NB4 (cell line): Measurements from ENCODE around the gene AATK.

ENCODE experiments used
- TF ChIP-seq, protein P1 (sequence below): IDR thresholded peaks from one replicate; pipeline ENCODE4 v1.5.1; 2012; ENCODE audit warnings: low read depth, low read length
- TF ChIP-seq, protein P2 (sequence below): IDR thresholded peaks from 2 replicates; pipeline ENCODE4 v1.6.1; 2011; ENCODE audit warnings: low read depth, low read length

DNA sequence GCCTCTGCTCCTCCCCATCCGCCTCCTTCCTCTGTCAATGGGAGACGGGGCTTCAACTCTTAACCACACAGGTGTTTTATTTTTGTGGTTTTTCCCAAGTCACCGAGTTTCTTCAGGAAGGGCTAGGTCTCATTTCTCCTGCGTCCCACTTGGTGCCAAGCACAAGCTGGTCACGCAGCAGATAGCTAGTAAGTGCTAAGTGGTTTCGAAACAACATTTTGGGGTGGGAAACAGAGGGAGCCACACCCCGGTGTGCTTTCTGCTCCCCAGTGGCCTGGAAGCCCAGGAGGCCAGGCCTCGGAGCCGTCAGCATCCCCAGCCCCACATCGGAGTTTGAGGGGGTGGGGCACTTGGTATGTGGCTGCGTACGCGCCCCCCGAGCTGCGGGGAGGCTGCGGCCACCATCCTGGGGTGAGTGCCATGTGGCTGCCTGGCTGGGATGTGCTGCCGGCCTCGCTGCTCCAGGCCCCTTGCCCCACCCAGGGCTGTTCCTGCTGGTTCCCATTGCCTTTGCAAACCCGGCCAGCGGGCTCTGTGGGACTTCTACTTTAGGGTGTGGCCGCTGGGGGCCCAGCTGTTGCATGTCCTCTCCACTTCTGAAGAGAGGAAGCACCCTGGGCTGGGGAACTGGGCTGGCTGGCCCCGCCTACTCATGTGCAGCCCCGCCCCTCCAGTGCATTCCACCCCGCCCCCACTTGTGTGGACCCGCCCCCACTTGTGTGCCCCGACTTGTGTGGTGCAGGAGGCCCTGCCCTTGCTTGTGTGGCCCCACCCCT, 75.5 kb downstream of the AATK start:
- TF ChIP-seq, protein P1, sequence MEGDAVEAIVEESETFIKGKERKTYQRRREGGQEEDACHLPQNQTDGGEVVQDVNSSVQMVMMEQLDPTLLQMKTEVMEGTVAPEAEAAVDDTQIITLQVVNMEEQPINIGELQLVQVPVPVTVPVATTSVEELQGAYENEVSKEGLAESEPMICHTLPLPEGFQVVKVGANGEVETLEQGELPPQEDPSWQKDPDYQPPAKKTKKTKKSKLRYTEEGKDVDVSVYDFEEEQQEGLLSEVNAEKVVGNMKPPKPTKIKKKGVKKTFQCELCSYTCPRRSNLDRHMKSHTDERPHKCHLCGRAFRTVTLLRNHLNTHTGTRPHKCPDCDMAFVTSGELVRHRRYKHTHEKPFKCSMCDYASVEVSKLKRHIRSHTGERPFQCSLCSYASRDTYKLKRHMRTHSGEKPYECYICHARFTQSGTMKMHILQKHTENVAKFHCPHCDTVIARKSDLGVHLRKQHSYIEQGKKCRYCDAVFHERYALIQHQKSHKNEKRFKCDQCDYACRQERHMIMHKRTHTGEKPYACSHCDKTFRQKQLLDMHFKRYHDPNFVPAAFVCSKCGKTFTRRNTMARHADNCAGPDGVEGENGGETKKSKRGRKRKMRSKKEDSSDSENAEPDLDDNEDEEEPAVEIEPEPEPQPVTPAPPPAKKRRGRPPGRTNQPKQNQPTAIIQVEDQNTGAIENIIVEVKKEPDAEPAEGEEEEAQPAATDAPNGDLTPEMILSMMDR = no peak
- TF ChIP-seq, protein P2, sequence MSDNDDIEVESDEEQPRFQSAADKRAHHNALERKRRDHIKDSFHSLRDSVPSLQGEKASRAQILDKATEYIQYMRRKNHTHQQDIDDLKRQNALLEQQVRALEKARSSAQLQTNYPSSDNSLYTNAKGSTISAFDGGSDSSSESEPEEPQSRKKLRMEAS = 0 out of 2 replicates have a peak, but pooled peaks have one; percentile 13
